Uterus (tissue), 2 donors: Measurements from ENCODE around the gene SHH.

ENCODE experiments used
- POLR2A ChIP-seq, 2 donors: fragments of 450-650 bp; IDR thresholded peaks; one replicate each; pipeline ENCODE4 v1.6.1; 2016; ENCODE audit warnings: antibody characterized with exemption in 2 of 2, mild to moderate bottlenecking in 1 of 2, moderate library complexity in 1 of 2
- TF ChIP-seq, protein P1 (sequence below), 4 experiments: fragments of 200-600 bp in 2 of 4; fragments of 450-650 bp in 2 of 4; sonication (generic) in 2 of 4; IDR thresholded peaks; one replicate each; pipeline ENCODE4 v1.5.1; 2016 to 2019; ENCODE audit warnings: antibody characterized with exemption in 4 of 4, mild to moderate bottlenecking in 2 of 4, moderate library complexity in 1 of 4

DNA sequence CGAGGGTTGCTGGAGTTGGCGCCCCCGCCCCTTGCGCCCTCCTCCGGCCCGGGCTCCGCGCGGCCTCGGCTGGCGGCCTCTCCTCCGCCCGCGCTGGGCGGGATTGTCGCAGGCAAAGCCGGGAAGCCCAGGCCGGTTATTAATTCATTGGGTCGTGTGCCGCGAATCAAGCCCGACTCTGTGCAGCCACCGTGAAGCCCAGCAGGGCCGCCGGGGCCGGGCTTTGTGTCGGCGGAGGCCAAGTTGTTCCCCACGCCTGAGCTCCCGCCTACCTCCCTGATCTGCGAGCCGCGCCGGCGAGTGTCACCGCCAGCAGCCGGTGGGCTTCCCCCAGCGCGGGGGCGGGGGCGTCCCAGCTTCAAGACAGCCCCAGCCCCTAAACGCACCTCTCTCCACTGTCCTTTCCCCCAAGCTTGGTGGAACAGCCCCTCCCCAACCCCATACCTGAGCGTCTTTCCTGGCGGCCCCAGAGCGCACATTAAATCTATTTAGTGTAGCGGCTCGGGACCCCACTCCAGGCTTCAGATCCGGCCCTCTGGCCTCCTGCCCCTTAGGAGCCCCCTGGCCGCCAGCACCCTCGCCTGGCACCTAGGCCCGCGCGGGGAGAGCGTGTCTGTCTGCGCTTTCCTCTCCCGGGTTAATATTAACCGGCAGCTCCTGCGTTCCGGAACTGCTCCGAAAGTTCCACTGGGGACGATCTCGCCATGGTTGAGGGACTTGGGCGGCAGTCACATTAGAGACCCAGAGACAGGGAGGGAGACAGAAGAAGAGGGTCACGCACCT lies 3.5 kb downstream of the SHH start:
- TF ChIP-seq, protein P1, sequence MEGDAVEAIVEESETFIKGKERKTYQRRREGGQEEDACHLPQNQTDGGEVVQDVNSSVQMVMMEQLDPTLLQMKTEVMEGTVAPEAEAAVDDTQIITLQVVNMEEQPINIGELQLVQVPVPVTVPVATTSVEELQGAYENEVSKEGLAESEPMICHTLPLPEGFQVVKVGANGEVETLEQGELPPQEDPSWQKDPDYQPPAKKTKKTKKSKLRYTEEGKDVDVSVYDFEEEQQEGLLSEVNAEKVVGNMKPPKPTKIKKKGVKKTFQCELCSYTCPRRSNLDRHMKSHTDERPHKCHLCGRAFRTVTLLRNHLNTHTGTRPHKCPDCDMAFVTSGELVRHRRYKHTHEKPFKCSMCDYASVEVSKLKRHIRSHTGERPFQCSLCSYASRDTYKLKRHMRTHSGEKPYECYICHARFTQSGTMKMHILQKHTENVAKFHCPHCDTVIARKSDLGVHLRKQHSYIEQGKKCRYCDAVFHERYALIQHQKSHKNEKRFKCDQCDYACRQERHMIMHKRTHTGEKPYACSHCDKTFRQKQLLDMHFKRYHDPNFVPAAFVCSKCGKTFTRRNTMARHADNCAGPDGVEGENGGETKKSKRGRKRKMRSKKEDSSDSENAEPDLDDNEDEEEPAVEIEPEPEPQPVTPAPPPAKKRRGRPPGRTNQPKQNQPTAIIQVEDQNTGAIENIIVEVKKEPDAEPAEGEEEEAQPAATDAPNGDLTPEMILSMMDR (IDR thresholded peaks at IDR 0.05): no peak
- no peak for TF ChIP-seq POLR2A (IDR thresholded peaks at IDR 0.05)
